Measurements from ENCODE around the gene NSL1.

DNA sequence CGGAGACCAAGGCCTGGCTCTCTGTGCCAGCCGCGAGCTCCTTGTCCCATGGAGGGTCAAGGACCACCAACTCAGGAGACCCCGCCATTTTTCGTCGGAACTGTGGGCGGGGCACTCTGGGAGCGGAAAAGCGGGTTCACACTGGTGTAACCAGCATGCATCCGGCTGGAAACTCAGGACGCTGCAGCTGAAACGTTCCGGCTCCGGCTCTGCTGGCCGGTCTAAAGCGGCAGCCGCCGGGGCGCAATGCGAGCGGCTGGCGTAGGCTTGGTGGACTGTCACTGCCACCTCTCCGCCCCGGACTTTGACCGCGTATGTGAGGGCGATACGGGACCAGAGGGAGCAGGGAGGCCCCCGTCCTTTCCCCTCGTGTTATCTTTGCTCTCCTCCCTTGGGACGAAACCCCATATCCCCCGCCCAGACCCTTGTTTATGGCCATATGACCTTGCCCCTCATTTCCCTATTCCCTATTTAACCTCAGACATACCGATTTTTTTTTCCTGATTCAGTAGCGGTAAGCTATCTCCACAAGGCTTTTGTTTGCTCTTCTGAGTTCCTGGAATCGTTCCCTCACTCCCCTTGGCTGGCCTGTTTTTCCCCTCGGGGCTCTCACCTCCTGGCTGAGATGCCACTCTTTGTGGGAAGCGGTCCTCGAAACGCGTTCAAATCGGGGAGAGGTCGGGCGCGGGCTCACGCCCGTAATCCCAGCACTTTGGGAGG, at the start of gene NSL1, which contains the start of gene TATDN3:
- TF ChIP-seq, protein P1, sequence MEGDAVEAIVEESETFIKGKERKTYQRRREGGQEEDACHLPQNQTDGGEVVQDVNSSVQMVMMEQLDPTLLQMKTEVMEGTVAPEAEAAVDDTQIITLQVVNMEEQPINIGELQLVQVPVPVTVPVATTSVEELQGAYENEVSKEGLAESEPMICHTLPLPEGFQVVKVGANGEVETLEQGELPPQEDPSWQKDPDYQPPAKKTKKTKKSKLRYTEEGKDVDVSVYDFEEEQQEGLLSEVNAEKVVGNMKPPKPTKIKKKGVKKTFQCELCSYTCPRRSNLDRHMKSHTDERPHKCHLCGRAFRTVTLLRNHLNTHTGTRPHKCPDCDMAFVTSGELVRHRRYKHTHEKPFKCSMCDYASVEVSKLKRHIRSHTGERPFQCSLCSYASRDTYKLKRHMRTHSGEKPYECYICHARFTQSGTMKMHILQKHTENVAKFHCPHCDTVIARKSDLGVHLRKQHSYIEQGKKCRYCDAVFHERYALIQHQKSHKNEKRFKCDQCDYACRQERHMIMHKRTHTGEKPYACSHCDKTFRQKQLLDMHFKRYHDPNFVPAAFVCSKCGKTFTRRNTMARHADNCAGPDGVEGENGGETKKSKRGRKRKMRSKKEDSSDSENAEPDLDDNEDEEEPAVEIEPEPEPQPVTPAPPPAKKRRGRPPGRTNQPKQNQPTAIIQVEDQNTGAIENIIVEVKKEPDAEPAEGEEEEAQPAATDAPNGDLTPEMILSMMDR (IDR thresholded peaks at IDR 0.05 in 2 of 3, conservative IDR thresholded peaks at IDR 0.05 in 1 of 3; ENCODE audit: borderline replicate concordance in 1 of 3, insufficient read depth in 1 of 3, low read depth in 2 of 3, low read length in 2 of 3) = no peak
- TF ChIP-seq POLR2A (IDR thresholded peaks at IDR 0.05; ENCODE audit: borderline replicate concordance, extremely low read depth, insufficient read depth, insufficient read length) = peak; percentile 59
- no peak for TF ChIP-seq EZH2 (IDR thresholded peaks at IDR 0.05)
- TF ChIP-seq SRF (IDR thresholded peaks at IDR 0.05; ENCODE audit: low read depth) = peak; percentile 82; the same call in 1 of the 2 replicates
- TF ChIP-seq SIN3A (IDR thresholded peaks at IDR 0.05; ENCODE audit: low read depth) = peak; percentile 97
- no peak for TF ChIP-seq RAD21 (IDR thresholded peaks at IDR 0.05; ENCODE audit: low read depth)
- TF ChIP-seq, protein P2, sequence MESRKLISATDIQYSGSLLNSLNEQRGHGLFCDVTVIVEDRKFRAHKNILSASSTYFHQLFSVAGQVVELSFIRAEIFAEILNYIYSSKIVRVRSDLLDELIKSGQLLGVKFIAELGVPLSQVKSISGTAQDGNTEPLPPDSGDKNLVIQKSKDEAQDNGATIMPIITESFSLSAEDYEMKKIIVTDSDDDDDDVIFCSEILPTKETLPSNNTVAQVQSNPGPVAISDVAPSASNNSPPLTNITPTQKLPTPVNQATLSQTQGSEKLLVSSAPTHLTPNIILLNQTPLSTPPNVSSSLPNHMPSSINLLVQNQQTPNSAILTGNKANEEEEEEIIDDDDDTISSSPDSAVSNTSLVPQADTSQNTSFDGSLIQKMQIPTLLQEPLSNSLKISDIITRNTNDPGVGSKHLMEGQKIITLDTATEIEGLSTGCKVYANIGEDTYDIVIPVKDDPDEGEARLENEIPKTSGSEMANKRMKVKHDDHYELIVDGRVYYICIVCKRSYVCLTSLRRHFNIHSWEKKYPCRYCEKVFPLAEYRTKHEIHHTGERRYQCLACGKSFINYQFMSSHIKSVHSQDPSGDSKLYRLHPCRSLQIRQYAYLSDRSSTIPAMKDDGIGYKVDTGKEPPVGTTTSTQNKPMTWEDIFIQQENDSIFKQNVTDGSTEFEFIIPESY (IDR thresholded peaks at IDR 0.05; ENCODE audit: extremely low read depth, insufficient replicate concordance, low read length) = peak; percentile 33
- peak; percentile 95 for TF ChIP-seq YY1 (IDR thresholded peaks at IDR 0.05; ENCODE audit: extremely low read depth, insufficient replicate concordance, low read depth, low read length)
- TF ChIP-seq SP1 (IDR thresholded peaks at IDR 0.05; ENCODE audit: low read depth) = peak; percentile 89
- peak; percentile 96 for TF ChIP-seq POLR2AphosphoS5 (IDR thresholded peaks at IDR 0.05; ENCODE audit: low read depth, low read length)
- no peak for TF ChIP-seq EZH2phosphoT487 (IDR thresholded peaks at IDR 0.05; ENCODE audit: borderline replicate concordance)
- TF ChIP-seq, protein P3, sequence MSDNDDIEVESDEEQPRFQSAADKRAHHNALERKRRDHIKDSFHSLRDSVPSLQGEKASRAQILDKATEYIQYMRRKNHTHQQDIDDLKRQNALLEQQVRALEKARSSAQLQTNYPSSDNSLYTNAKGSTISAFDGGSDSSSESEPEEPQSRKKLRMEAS (IDR thresholded peaks at IDR 0.05) = peak; percentile 92
- TF ChIP-seq, protein P4, sequence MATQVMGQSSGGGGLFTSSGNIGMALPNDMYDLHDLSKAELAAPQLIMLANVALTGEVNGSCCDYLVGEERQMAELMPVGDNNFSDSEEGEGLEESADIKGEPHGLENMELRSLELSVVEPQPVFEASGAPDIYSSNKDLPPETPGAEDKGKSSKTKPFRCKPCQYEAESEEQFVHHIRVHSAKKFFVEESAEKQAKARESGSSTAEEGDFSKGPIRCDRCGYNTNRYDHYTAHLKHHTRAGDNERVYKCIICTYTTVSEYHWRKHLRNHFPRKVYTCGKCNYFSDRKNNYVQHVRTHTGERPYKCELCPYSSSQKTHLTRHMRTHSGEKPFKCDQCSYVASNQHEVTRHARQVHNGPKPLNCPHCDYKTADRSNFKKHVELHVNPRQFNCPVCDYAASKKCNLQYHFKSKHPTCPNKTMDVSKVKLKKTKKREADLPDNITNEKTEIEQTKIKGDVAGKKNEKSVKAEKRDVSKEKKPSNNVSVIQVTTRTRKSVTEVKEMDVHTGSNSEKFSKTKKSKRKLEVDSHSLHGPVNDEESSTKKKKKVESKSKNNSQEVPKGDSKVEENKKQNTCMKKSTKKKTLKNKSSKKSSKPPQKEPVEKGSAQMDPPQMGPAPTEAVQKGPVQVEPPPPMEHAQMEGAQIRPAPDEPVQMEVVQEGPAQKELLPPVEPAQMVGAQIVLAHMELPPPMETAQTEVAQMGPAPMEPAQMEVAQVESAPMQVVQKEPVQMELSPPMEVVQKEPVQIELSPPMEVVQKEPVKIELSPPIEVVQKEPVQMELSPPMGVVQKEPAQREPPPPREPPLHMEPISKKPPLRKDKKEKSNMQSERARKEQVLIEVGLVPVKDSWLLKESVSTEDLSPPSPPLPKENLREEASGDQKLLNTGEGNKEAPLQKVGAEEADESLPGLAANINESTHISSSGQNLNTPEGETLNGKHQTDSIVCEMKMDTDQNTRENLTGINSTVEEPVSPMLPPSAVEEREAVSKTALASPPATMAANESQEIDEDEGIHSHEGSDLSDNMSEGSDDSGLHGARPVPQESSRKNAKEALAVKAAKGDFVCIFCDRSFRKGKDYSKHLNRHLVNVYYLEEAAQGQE (IDR thresholded peaks at IDR 0.05; ENCODE audit: low read depth) = no peak
